ENCODE data around the gene PLA2G3.

PLA2G3 gene

GRCh38 chr22:31148488-31148887 lies 8.2 kb upstream of the PLA2G3 start:
- DNase-seq = no peak

GRCh38 chr22:31144223-31144622 lies 3.9 kb upstream of the PLA2G3 start:
- peak in 1 of 5 experiments; percentile 10 for DNase-seq

- no peak for DNase-seq
Observed at GRCh38 chr22:31143537-31143936, 3.2 kb upstream of the PLA2G3 start.

GRCh38 chr22:31143038-31143437 lies 2.7 kb upstream of the PLA2G3 start:
- DNase-seq = no peak

- DNase-seq = no peak
Observed at GRCh38 chr22:31142285-31142684, 2.0 kb upstream of the PLA2G3 start.

GRCh38 chr22:31141551-31141950 lies 1.2 kb upstream of the PLA2G3 start:
- DNase-seq = no peak

- DNase-seq = no peak
Observed at GRCh38 chr22:31140746-31141145, 438 bp upstream of the PLA2G3 start.

GRCh38 chr22:31139066-31139465 lies 1.2 kb downstream of the PLA2G3 start:
- no peak for DNase-seq

- no peak for DNase-seq
Observed at GRCh38 chr22:31138126-31138525, 2.2 kb downstream of the PLA2G3 start.

GRCh38 chr22:31137721-31138120 lies 2.6 kb downstream of the PLA2G3 start:
- no peak for DNase-seq

- DNase-seq = no peak
Observed at GRCh38 chr22:31136711-31137110, 3.6 kb downstream of the PLA2G3 start.

- no peak for DNase-seq
Observed at GRCh38 chr22:31136155-31136554, 4.2 kb downstream of the PLA2G3 start.

- no peak for DNase-seq
Observed at GRCh38 chr22:31135706-31136105, 4.6 kb downstream of the PLA2G3 start.

- no peak for DNase-seq
Observed at GRCh38 chr22:31134688-31135087, 5.6 kb downstream of the PLA2G3 start.

- DNase-seq = no peak
Observed at GRCh38 chr22:31133911-31134310, 6.4 kb downstream of the PLA2G3 start.

- DNase-seq = no peak
Observed at GRCh38 chr22:31130873-31131272, 9.4 kb downstream of the PLA2G3 start.

- no peak for DNase-seq
Observed at GRCh38 chr22:31128156-31128555, 12.2 kb downstream of the PLA2G3 start.

- DNase-seq = no peak
Observed at GRCh38 chr22:31127181-31127772, 13.0 kb downstream of the PLA2G3 start.

- DNase-seq = no peak
Observed at GRCh38 chr22:31126869-31127175, 13.5 kb downstream of the PLA2G3 start.

- no peak for DNase-seq
Observed at GRCh38 chr22:31126128-31126868, 14.0 kb downstream of the PLA2G3 start.

- no peak for DNase-seq
Observed at GRCh38 chr22:31125521-31126117, 14.7 kb downstream of the PLA2G3 start.

- no peak for DNase-seq
Observed at GRCh38 chr22:31124811-31125465, 15.4 kb downstream of the PLA2G3 start.

GRCh38 chr22:31124290-31124689 lies 16.0 kb downstream of the PLA2G3 start:
- DNase-seq = no peak

GRCh38 chr22:31123292-31123602 lies 17.1 kb downstream of the PLA2G3 start:
- no peak for DNase-seq

Data from T-helper 2 cell (primary cell).